Measurements from ENCODE around the gene FMR1NB. TPM values are rescaled to one million over a fixed set of nuclear protein-coding genes. Genes with fewer than 3 reads are reported as not detected.

Gene FMR1NB, protein sequence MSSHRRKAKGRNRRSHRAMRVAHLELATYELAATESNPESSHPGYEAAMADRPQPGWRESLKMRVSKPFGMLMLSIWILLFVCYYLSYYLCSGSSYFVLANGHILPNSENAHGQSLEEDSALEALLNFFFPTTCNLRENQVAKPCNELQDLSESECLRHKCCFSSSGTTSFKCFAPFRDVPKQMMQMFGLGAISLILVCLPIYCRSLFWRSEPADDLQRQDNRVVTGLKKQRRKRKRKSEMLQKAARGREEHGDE
- total RNA-seq (2021; ENCODE audit: unreplicated experiment), result not detected
- polyA plus RNA-seq (2012), result not detected in 2 replicates
- Bru-seq, nascent RNA, result percentile 4 among the genes with signal in this experiment
- percentile 4 among the genes with signal in this experiment for BruChase-seq, experiment 1, labeled RNA remaining after a 6-hour chase
- BruChase-seq, experiment 2, labeled RNA remaining after a 2-hour chase, result percentile 11 among the genes with signal in this experiment
- long read RNA-seq, result 0 reads

DNA sequence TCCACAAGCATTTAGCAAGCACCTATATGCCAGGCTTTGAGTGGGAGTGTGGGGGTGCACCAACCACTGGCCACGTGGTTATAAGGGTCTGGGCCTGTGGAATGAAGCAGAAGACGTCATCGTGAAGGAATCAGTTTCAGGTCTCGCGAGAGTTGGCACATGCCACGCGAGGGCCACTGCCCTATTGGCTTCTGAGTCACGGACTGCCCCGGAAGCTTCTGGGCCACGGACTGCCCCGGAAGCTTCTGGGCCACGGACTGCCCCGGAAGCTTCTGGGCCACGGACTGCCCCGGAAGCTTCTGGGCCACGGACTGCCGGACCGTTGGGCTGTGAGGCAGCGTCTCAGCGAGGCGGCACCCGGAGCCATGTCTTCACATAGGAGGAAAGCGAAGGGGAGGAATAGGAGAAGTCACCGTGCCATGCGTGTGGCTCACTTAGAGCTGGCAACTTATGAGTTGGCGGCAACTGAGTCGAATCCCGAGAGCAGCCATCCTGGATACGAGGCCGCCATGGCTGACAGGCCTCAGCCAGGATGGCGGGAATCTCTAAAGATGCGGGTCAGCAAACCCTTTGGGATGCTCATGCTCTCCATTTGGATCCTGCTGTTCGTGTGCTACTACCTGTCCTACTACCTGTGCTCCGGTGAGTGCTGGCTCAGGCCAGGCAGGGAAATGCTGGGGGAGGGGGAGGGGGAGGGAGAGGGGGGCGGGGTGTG, at the start of gene FMR1NB:
Gene FMR1NB (plus strand): TSS at position 300 of the 715 bp plus-strand sequence. CDS start 66 bp downstream, at position 366.
- intact Hi-C loops (cut with micrococcal nuclease), result no loop called here
- no peak within 1 kb of the TSS for H2AFZ ChIP-seq (ENCODE audit: low read depth, low read length, poor library complexity, severe bottlenecking)
- no peak for TF ChIP-seq ATF3 (IDR thresholded peaks at IDR 0.05)
- no peak for TF ChIP-seq POLR2A (IDR thresholded peaks at IDR 0.05; ENCODE audit: borderline replicate concordance, extremely low read depth, insufficient read depth, insufficient read length)
- TF ChIP-seq CTCF (IDR thresholded peaks at IDR 0.05 in 2 of 3, conservative IDR thresholded peaks at IDR 0.05 in 1 of 3; ENCODE audit: borderline replicate concordance in 1 of 3, insufficient read depth in 1 of 3, low read depth in 2 of 3, low read length in 2 of 3), result no peak
- no peak for TF ChIP-seq EZH2 (IDR thresholded peaks at IDR 0.05)
- TF ChIP-seq MAX (IDR thresholded peaks at IDR 0.05), result no peak
- no peaks in the 10 kb centered on the region for H3K4me1 ChIP-seq (ENCODE audit: control insufficient read depth in 1 of 2, insufficient read depth in 2 of 2, low read length in 2 of 2)
- ATAC-seq (no peak), DNase-seq (ENCODE audit: low read depth, low spot score) (no peak)
- no peak within 1 kb of the TSS for H3K27ac ChIP-seq (ENCODE audit: low read depth, low read length)
- no peaks in the 10 kb centered on the region for H3K27me3 ChIP-seq (ENCODE audit: insufficient read depth, low read length)
- H4K20me1 ChIP-seq (ENCODE audit: insufficient read depth), result no peaks in the 10 kb centered on the region
- ChIA-PET CTCF (no interaction called here), RAD21 (ENCODE audit: low non-redundant PET in 1 of 2, low total read pairs in 2 of 2, uncharacterized antibody in 2 of 2, unreplicated experiment in 2 of 2) (no interaction called here), POLR2A (no interaction called here)
- H3K4me3 ChIP-seq (replicated peaks in 1 of 2; ENCODE audit: low read depth in 1 of 2, low read length in 2 of 2), result no peak within 1 kb of the TSS
- H3K9me3 ChIP-seq (ENCODE audit: control insufficient read depth in 1 of 2, insufficient read depth in 1 of 2, low read depth in 1 of 2, low read length in 2 of 2), result no peaks in the 10 kb centered on the region
- no peaks in the 10 kb centered on the region for H3K9me2 ChIP-seq (ENCODE audit: insufficient read depth)
- no TSS peak for BruUV-seq (replicated peaks)
- no peak within 1 kb of the TSS for H3K4me2 ChIP-seq (ENCODE audit: low read length)
- no peaks in the 10 kb centered on the region for H3K36me3 ChIP-seq (ENCODE audit: control insufficient read depth in 1 of 2, insufficient read depth in 2 of 2, low read length in 2 of 2)
- H3K9ac ChIP-seq (ENCODE audit: low read length), result no peak within 1 kb of the TSS
- no peaks in the 10 kb centered on the region for H3K79me2 ChIP-seq (ENCODE audit: insufficient read depth, low read length)
